DND-41 (cell line): ENCODE measurements around the gene MSMP.

Experiments used
- EZH2 ChIP-seq: IDR thresholded peaks from 3 replicates; pipeline ENCODE4 v1.6.1; 2012; ENCODE audit warnings: borderline replicate concordance, low read depth, mild to moderate bottlenecking, moderate library complexity, low read length, inconsistent platforms; ENCODE audit not compliant: severe bottlenecking
- TF ChIP-seq, protein P1 (sequence below): IDR thresholded peaks from 2 replicates; pipeline ENCODE4 v1.5.1; 2012; ENCODE audit warnings: borderline replicate concordance, low read length, moderate library complexity, mild to moderate bottlenecking; ENCODE audit not compliant: poor library complexity, severe bottlenecking; ENCODE audit errors: extremely low read depth

DNA sequence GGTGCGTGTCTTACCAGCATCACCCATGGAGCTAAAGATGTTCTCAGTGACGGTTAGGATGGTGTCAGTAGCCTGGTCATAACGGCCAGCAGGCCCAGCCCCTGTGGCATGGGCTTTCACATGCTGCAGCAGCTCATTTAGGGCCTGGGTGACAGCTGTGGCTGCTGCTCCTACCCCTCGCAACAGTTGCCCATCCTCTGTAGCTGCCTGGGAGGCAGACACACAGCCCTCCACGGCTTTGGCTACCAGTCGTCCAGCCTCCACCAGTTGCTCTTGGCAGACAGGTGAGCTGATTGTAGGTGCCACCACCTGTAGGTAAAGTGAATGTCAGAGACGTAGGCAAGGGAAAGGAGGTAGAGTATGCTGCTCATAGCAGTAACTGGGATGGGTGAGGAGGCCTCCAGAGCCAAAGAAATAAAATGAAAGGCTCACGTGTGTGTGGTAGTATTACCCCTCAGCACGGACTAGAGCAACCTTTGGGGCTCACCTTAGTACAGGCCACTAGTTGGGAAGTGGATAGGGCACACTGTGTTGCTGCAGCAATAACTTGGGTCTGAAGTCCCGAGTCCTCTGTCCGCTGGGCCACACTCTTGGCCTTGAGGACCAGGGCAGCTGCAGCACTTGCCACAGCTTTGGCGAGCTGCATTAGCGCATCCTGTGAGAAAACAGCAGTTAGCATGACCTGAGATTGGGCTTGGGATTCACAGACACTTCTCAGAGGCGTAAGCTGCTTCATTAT, 36.8 kb downstream of the MSMP start:
- TF ChIP-seq, protein P1, sequence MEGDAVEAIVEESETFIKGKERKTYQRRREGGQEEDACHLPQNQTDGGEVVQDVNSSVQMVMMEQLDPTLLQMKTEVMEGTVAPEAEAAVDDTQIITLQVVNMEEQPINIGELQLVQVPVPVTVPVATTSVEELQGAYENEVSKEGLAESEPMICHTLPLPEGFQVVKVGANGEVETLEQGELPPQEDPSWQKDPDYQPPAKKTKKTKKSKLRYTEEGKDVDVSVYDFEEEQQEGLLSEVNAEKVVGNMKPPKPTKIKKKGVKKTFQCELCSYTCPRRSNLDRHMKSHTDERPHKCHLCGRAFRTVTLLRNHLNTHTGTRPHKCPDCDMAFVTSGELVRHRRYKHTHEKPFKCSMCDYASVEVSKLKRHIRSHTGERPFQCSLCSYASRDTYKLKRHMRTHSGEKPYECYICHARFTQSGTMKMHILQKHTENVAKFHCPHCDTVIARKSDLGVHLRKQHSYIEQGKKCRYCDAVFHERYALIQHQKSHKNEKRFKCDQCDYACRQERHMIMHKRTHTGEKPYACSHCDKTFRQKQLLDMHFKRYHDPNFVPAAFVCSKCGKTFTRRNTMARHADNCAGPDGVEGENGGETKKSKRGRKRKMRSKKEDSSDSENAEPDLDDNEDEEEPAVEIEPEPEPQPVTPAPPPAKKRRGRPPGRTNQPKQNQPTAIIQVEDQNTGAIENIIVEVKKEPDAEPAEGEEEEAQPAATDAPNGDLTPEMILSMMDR: no peak
- TF ChIP-seq EZH2: no peak
